ENCODE data around the gene EDNRA.

DNA sequence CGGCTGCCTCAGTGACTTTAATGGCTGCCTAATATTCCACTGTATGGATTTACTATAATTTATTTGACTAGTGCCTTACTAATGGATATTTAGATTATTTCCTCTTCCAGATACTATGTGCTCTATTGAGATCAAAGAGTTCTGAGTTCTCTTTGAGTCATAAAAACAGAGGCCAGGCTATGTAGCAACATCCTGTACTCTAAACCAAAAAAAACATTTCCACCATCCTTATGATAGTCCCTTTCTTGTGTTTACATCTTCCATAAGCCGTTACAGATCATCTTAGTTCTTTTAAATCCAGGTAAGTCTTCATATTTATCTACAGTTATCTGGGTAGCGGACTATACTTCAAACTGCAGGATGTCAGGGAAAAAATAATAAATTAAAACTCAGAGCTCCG is 79.7 kb downstream of the EDNRA start:
- TF ChIP-seq, protein P1, sequence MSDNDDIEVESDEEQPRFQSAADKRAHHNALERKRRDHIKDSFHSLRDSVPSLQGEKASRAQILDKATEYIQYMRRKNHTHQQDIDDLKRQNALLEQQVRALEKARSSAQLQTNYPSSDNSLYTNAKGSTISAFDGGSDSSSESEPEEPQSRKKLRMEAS (IDR thresholded peaks at IDR 0.05; ENCODE audit: low read depth) = no peak
- TF ChIP-seq, protein P2, sequence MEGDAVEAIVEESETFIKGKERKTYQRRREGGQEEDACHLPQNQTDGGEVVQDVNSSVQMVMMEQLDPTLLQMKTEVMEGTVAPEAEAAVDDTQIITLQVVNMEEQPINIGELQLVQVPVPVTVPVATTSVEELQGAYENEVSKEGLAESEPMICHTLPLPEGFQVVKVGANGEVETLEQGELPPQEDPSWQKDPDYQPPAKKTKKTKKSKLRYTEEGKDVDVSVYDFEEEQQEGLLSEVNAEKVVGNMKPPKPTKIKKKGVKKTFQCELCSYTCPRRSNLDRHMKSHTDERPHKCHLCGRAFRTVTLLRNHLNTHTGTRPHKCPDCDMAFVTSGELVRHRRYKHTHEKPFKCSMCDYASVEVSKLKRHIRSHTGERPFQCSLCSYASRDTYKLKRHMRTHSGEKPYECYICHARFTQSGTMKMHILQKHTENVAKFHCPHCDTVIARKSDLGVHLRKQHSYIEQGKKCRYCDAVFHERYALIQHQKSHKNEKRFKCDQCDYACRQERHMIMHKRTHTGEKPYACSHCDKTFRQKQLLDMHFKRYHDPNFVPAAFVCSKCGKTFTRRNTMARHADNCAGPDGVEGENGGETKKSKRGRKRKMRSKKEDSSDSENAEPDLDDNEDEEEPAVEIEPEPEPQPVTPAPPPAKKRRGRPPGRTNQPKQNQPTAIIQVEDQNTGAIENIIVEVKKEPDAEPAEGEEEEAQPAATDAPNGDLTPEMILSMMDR (IDR thresholded peaks at IDR 0.05) = no peak
- TF ChIP-seq JUND (IDR thresholded peaks at IDR 0.05) (no peak), GABPA (IDR thresholded peaks at IDR 0.05; ENCODE audit: low read depth) (no peak), YY1 (IDR thresholded peaks at IDR 0.05; ENCODE audit: low read depth) (no peak), FOXM1 (IDR thresholded peaks at IDR 0.05; ENCODE audit: low read depth) (no peak), USF2 (IDR thresholded peaks at IDR 0.05; ENCODE audit: borderline replicate concordance, low read depth, low read length) (no peak), RCOR1 (IDR thresholded peaks at IDR 0.05; ENCODE audit: low read length) (no peak), POLR2AphosphoS5 (IDR thresholded peaks at IDR 0.05; ENCODE audit: low read depth, low read length) (no peak)
- TF ChIP-seq, protein P3, sequence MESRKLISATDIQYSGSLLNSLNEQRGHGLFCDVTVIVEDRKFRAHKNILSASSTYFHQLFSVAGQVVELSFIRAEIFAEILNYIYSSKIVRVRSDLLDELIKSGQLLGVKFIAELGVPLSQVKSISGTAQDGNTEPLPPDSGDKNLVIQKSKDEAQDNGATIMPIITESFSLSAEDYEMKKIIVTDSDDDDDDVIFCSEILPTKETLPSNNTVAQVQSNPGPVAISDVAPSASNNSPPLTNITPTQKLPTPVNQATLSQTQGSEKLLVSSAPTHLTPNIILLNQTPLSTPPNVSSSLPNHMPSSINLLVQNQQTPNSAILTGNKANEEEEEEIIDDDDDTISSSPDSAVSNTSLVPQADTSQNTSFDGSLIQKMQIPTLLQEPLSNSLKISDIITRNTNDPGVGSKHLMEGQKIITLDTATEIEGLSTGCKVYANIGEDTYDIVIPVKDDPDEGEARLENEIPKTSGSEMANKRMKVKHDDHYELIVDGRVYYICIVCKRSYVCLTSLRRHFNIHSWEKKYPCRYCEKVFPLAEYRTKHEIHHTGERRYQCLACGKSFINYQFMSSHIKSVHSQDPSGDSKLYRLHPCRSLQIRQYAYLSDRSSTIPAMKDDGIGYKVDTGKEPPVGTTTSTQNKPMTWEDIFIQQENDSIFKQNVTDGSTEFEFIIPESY (IDR thresholded peaks at IDR 0.05; ENCODE audit: borderline replicate concordance, low read depth) = no peak

Measured in SK-N-SH (cell line).